Muscle of leg (tissue), 11 donors: ENCODE measurements around the gene SF3B1. TPM values are rescaled to one million over a fixed set of nuclear protein-coding genes. Genes with fewer than 3 reads are reported as not detected.
"Not testable (repeated sequence)": the region's sequence is repeated elsewhere in the genome, so short reads cannot be mapped to it uniquely, and the experiment has no call there.

ENCODE experiments used
- DNase-seq: peaks from one replicate; pipeline ENCODE4 v3.0.0; 2013
- H3K27ac ChIP-seq: one replicate; pipeline ENCODE4 v1.5.1; 2013; ENCODE audit warnings: mild to moderate bottlenecking, low read length, control low read depth
- H3K27me3 ChIP-seq: one replicate; pipeline ENCODE4 v1.6.1; 2013; ENCODE audit warnings: low read length; ENCODE audit not compliant: control insufficient read depth, insufficient read depth
- H3K36me3 ChIP-seq: one replicate; pipeline ENCODE4 v1.6.1; 2013; ENCODE audit warnings: low read length; ENCODE audit not compliant: control insufficient read depth, insufficient read depth
- H3K4me1 ChIP-seq: one replicate; pipeline ENCODE4 v1.6.1; 2013; ENCODE audit warnings: low read length; ENCODE audit not compliant: control insufficient read depth, insufficient read depth
- H3K4me3 ChIP-seq: one replicate; pipeline ENCODE4 v1.5.1; 2013; ENCODE audit warnings: low read length, control low read depth
- H3K9me3 ChIP-seq: replicated peaks from 2 replicates; pipeline ENCODE4 v1.6.1; 2013; ENCODE audit warnings: low read depth, low read length; ENCODE audit not compliant: control insufficient read depth
- WGBS: methylation state at CpG from one replicate; pipeline ENCODE4 v1.1.5; 2013; ENCODE audit warnings: missing lambda C conversion rate; ENCODE audit not compliant: insufficient coverage; 5-methylcytosine and 5-hydroxymethylcytosine counted together
- polyA plus RNA-seq, 8 donors: library from polyadenylated mRNA; unstranded; fragments of 120-200 nt; gene quantifications; one replicate each; pipeline versions ENCODE4 v1.2.1 to v1.2.3, GENCODE V29; 2013; ENCODE audit warnings: inconsistent platforms in 1 of 8, low replicate concordance in 1 of 8; ENCODE audit not compliant: insufficient read length in 8 of 8, insufficient read depth in 1 of 8
- total RNA-seq: library from RNA; stranded (reverse); fragments of 120-200 nt; gene quantifications from one replicate; pipeline ENCODE4 v1.2.4, GENCODE V29; 2013

The SF3B1 gene
- total and polyA plus RNA-seq, 9 donors = 252 to 306 (median 257) TPM

DNA sequence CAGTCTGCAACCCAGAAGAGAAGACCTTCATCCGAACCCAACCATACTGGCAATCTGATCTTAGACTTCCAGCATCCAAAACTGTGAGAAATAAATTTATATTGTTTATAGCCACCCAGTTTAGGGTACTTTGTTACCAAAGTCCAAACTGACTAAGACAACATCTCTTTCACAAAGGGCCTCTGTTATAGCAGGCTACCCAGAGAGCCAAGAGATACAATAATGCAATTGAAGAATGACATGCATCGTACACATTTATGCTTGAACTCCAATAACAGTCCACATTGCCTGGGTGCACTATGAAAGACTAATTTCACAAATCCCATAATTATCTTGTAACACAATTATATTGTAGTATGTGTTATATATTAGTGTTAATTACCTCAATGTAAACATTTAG, 85.1 kb downstream of the SF3B1 start:
- H3K9me3 ChIP-seq = no peaks in the 10 kb centered on the region
- no CpG with 5 or more reads among the region's 2 CpGs for WGBS
- no peaks in the 10 kb centered on the region for H3K36me3 ChIP-seq
- H3K27me3 ChIP-seq = no peaks in the 10 kb centered on the region
- no peaks in the 10 kb centered on the region for H3K4me1 ChIP-seq
- H3K4me3 ChIP-seq = no peak overlapping the region
- H3K27ac ChIP-seq = no peak overlapping the region
- no peak for DNase-seq

- Histone ChIP-seq H3K27me3 (no peaks in the 10 kb centered on the region), H3K4me1 (no peaks in the 10 kb centered on the region), H3K4me3 (no peak overlapping the region), H3K27ac (no peak overlapping the region), H3K9me3 (no peaks in the 10 kb centered on the region), H3K36me3 (no peaks in the 10 kb centered on the region)
- no peak for DNase-seq
- 36% methylated on average over 1 of the region's 5 CpGs for WGBS
These were observed 86.0 kb downstream of the SF3B1 start for GRCh38 chr2:197348721-197349360.

GRCh38 chr2:197345846-197346370, 88.9 kb downstream of the SF3B1 start:
- H3K4me3 ChIP-seq = no peak overlapping the region
- H3K9me3 ChIP-seq = no peaks in the 10 kb centered on the region
- H3K27ac ChIP-seq = no peak overlapping the region
- WGBS = 85% methylated on average over 5 of the region's 5 CpGs
- no peaks in the 10 kb centered on the region for H3K4me1 ChIP-seq
- H3K27me3 ChIP-seq = no peaks in the 10 kb centered on the region
- no peak for DNase-seq
- no peaks in the 10 kb centered on the region for H3K36me3 ChIP-seq

DNA sequence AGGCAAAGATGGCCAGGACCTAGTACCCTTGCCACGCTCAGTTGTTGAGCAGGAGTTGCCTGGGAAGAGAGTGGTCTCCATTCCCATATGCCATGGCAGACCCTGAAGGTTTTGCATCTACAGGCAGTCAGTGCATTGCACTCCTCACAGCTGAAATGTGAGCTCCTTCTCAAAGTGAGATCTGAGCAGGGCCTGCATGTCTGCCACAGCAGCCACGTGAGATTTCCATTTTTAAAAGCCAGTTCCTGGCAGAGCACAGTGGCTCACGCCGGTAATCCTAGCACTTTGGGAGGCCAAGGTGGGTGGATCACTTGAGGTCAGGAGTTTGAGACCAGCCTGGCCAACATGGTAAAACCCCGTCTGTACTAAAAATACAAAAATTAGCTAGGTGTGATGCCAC, 90.9 kb downstream of the SF3B1 start:
- H3K27me3 ChIP-seq, H3K4me3 ChIP-seq, H3K36me3 ChIP-seq, H3K9me3 ChIP-seq, H3K4me1 ChIP-seq, DNase-seq, H3K27ac ChIP-seq: not testable (repeated sequence)
- 66% methylated on average over 4 of the region's 5 CpGs for WGBS

DNA sequence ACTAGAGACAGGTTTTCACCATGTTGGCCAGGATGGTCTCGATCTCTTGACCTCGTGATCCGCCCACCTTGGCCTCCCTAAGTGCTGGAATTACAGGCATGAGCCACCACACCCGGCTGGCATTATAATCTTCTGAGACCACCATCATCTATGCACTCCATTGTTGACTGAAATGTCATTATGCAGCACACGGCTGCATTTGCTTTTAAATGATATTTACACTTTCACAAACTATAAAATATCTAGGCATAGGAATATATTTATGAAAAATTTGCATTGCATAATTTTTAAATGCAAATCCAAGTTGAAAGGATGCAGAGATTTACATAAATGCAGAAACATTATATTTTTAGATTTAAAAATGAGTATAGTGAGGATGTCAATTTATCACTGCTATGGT, 94.2 kb downstream of the SF3B1 start:
- Histone ChIP-seq H3K9me3 (no peaks in the 10 kb centered on the region), H3K27me3 (no peaks in the 10 kb centered on the region), H3K36me3 (no peaks in the 10 kb centered on the region), H3K27ac (no peak overlapping the region), H3K4me3 (no peak overlapping the region), H3K4me1 (no peaks in the 10 kb centered on the region)
- WGBS = 96% methylated on average over 3 of the region's 5 CpGs
- no peak for DNase-seq

Other genes starting within 250 kb of the SF3B1 start
- gene ANKRD44, start 124.2 kb downstream of the SF3B1 start, total RNA-seq = 26.3 TPM
- 10 to 100 TPM; 10.6 to 23.5 (median 15.4) TPM for gene ANKRD44, start 124.2 kb downstream of the SF3B1 start, polyA plus RNA-seq
- gene COQ10B, start 18.5 kb upstream of the SF3B1 start, total RNA-seq = 11.6 TPM
- 10 to 100 TPM in 6 of 8 donors, 1 to 10 TPM in 2; 9.5 to 14.5 (median 10.9) TPM for gene COQ10B, start 18.5 kb upstream of the SF3B1 start, polyA plus RNA-seq
- 154 TPM for gene HSPD1, start 64.8 kb upstream of the SF3B1 start, total RNA-seq
- 100 to 1,000 TPM; 237 to 306 (median 276) TPM for gene HSPD1, start 64.8 kb upstream of the SF3B1 start, polyA plus RNA-seq
- gene HSPE1, start 65.4 kb upstream of the SF3B1 start, total RNA-seq = 57.1 TPM
- gene HSPE1, start 65.4 kb upstream of the SF3B1 start, polyA plus RNA-seq = 100 to 1,000 TPM; 135 to 180 (median 145) TPM
- 35.1 TPM for gene MOB4, start 81.0 kb upstream of the SF3B1 start, total RNA-seq
- gene MOB4, start 81.0 kb upstream of the SF3B1 start, polyA plus RNA-seq = 10 to 100 TPM; 34.9 to 45.1 (median 41.7) TPM
- gene RFTN2, start 240.6 kb upstream of the SF3B1 start, total RNA-seq = 24.9 TPM
- 10 to 100 TPM; 10.3 to 25.9 (median 16.3) TPM for gene RFTN2, start 240.6 kb upstream of the SF3B1 start, polyA plus RNA-seq